Type B pancreatic cell (in vitro differentiated cells): Measurements from ENCODE around the gene LIN37. TPM values are rescaled to one million over a fixed set of nuclear protein-coding genes. Genes with fewer than 3 reads are reported as not detected.

Source experiments
- DNase-seq: peaks from one replicate; pipeline ENCODE4 v3.0.0; 2021; ENCODE audit warnings: mixed read lengths; ENCODE audit not compliant: unreplicated experiment; ENCODE audit errors: extremely low spot score
- H3K27ac Mint-ChIP-seq: 2 replicates; pipeline ENCODE4 v1.8.0; 2021; ENCODE audit warnings: mild to moderate bottlenecking, mixed read lengths
- H3K27me3 Mint-ChIP-seq: 2 replicates; pipeline ENCODE4 v1.8.0; 2021; ENCODE audit warnings: mixed read lengths
- H3K36me3 Mint-ChIP-seq: 2 replicates; pipeline ENCODE4 v1.8.0; 2021; ENCODE audit warnings: mixed read lengths
- H3K4me1 Mint-ChIP-seq: one replicate; pipeline ENCODE4 v1.8.0; 2021; ENCODE audit warnings: mixed read lengths; ENCODE audit not compliant: unreplicated experiment
- H3K4me3 Mint-ChIP-seq: 2 replicates; pipeline ENCODE4 v1.8.0; 2021; ENCODE audit warnings: mild to moderate bottlenecking, mixed read lengths
- H3K9me3 Mint-ChIP-seq: 2 replicates; pipeline ENCODE4 v1.8.0; 2021; ENCODE audit warnings: mixed read lengths
- CTCF ChIP-seq: fragments of 200-600 bp; sonication (generic); conservative IDR thresholded peaks from 2 replicates; pipeline ENCODE4 v1.5.0; 2021; ENCODE audit warnings: antibody characterized with exemption, mild to moderate bottlenecking
- total RNA-seq: library from RNA; stranded (reverse); gene quantifications from 2 replicates; pipeline ENCODE4 v1.2.1, GENCODE V29; 2021; ENCODE audit warnings: low replicate concordance

LIN37 gene
- total RNA-seq, 1 donor from 2014 or later, result 17.9 TPM

- no peak for TF ChIP-seq CTCF
- H3K27me3 Mint-ChIP-seq, result no peaks in the 10 kb centered on the region
- H3K27ac Mint-ChIP-seq, result peak overlapping the region; percentile 13
- H3K4me3 Mint-ChIP-seq, result peak overlapping the region; percentile 84
- no peaks in the 10 kb centered on the region for H3K9me3 Mint-ChIP-seq
- no peaks in the 10 kb centered on the region for H3K36me3 Mint-ChIP-seq
- peaks cover 34% of the 10 kb centered on the region for H3K4me1 Mint-ChIP-seq
- DNase-seq, result peak; percentile 64
Measured at GRCh38 chr19:35777086-35777841, 28.9 kb downstream of the LIN37 start.

- H3K9me3 Mint-ChIP-seq, result no peaks in the 10 kb centered on the region
- H3K27me3 Mint-ChIP-seq, result no peaks in the 10 kb centered on the region
- no peak for DNase-seq
- H3K4me1 Mint-ChIP-seq, result peaks cover 31% of the 10 kb centered on the region
- no peak overlapping the region for H3K27ac Mint-ChIP-seq
- TF ChIP-seq CTCF, result no peak
- H3K4me3 Mint-ChIP-seq, result peak overlapping the region; percentile 84
- H3K36me3 Mint-ChIP-seq, result peaks cover 2% of the 10 kb centered on the region
Measured at GRCh38 chr19:35777961-35778360, 29.6 kb downstream of the LIN37 start.

- TF ChIP-seq CTCF, result no peak
- Mint-ChIP-seq H3K27ac (no peak overlapping the region), H3K36me3 (peaks cover 6% of the 10 kb centered on the region), H3K9me3 (no peaks in the 10 kb centered on the region), H3K27me3 (no peaks in the 10 kb centered on the region), H3K4me3 (no peak overlapping the region), H3K4me1 (peaks cover 29% of the 10 kb centered on the region)
- DNase-seq, result no peak
Measured at GRCh38 chr19:35779033-35779432, 30.7 kb downstream of the LIN37 start.

GRCh38 chr19:35780058-35780457, 31.7 kb downstream of the LIN37 start:
- DNase-seq, result no peak
- Mint-ChIP-seq H3K4me3 (no peak overlapping the region), H3K4me1 (peaks cover 20% of the 10 kb centered on the region), H3K27ac (no peak overlapping the region), H3K9me3 (no peaks in the 10 kb centered on the region), H3K27me3 (no peaks in the 10 kb centered on the region), H3K36me3 (peaks cover 6% of the 10 kb centered on the region)
- TF ChIP-seq CTCF, result no peak

GRCh38 chr19:35780717-35781116, 32.3 kb downstream of the LIN37 start:
- no peak overlapping the region for H3K4me3 Mint-ChIP-seq
- DNase-seq, result no peak
- H3K27me3 Mint-ChIP-seq, result no peaks in the 10 kb centered on the region
- peaks cover 6% of the 10 kb centered on the region for H3K36me3 Mint-ChIP-seq
- H3K27ac Mint-ChIP-seq, result no peak overlapping the region
- peaks cover 18% of the 10 kb centered on the region for H3K4me1 Mint-ChIP-seq
- TF ChIP-seq CTCF, result no peak
- no peaks in the 10 kb centered on the region for H3K9me3 Mint-ChIP-seq
